PC-3 (cell line): ENCODE data around the gene CEP112. TPM values are rescaled to one million over a fixed set of nuclear protein-coding genes. Genes with fewer than 3 reads are reported as not detected.

Source experiments
- ATAC-seq: fragments of 200-7000 bp; cut with Tn5 transposase; 2 replicates; pipeline ENCODE4 v1.9.1; 2020; ENCODE audit warnings: mild to moderate bottlenecking, moderate library complexity
- BruUV-seq: library from RNA; stranded (reverse); fragments of 400-500 nt; replicated peaks from 2 replicates; lab custom pipeline; 2021; lab: Mats Ljungman, UMichigan
- CTCF ChIA-PET: fragments of 300-600 bp; sonication (Branson Sonifier 250); formaldehyde crosslinking; loops from one replicate; lab custom pipeline; 2022; ENCODE audit warnings: antibody characterized with exemption; lab: Charles Lee
- POLR2A ChIA-PET: fragments of 300-600 bp; sonication (Branson Sonifier 250); formaldehyde crosslinking; loops from one replicate; lab custom pipeline; 2022; ENCODE audit warnings: antibody characterized with exemption; ENCODE audit not compliant: unreplicated experiment; lab: Charles Lee
- DNase-seq: peaks from one replicate; pipeline ENCODE4 v3.0.0-alpha.2; 2015
- H2AFZ ChIP-seq: fragments of 300-600 bp; sonication (generic); 2 replicates; pipeline ENCODE4 v1.6.0; 2016; ENCODE audit warnings: antibody characterized with exemption, low read length
- H3F3A ChIP-seq: fragments of 300-600 bp; sonication (generic); one replicate; pipeline ENCODE4 v1.6.0; 2017; ENCODE audit warnings: antibody characterized with exemption, low read length, control low read depth, mild to moderate bottlenecking; ENCODE audit not compliant: unreplicated experiment
- H3K27ac ChIP-seq: fragments of 300-600 bp; sonication (generic); 2 replicates; pipeline ENCODE4 v1.5.1; 2016; ENCODE audit warnings: mild to moderate bottlenecking, low read length
- H3K27me3 ChIP-seq: fragments of 300-600 bp; sonication (generic); 2 replicates; pipeline ENCODE4 v1.6.1; 2016; ENCODE audit warnings: low read length, mixed read lengths
- H3K36me3 ChIP-seq: fragments of 300-600 bp; sonication (generic); 2 replicates; pipeline ENCODE4 v1.6.1; 2016; ENCODE audit warnings: low read depth, mixed run types, low read length, mixed read lengths
- H3K4me1 ChIP-seq: fragments of 300-600 bp; sonication (generic); 2 replicates; pipeline ENCODE4 v1.5.1; 2016; ENCODE audit warnings: low read length; ENCODE audit not compliant: insufficient read depth
- H3K4me2 ChIP-seq: fragments of 300-600 bp; sonication (generic); 2 replicates; pipeline ENCODE4 v1.6.0; 2016; ENCODE audit warnings: low read length
- H3K4me3 ChIP-seq: fragments of 300-600 bp; sonication (generic); 2 replicates; pipeline ENCODE4 v1.5.1; 2016; ENCODE audit warnings: mild to moderate bottlenecking, low read length, mixed read lengths
- H3K79me2 ChIP-seq: fragments of 300-600 bp; sonication (generic); 2 replicates; pipeline ENCODE4 v1.6.1; 2017; ENCODE audit warnings: low read length, mixed read lengths
- H3K9ac ChIP-seq: fragments of 300-600 bp; sonication (generic); 2 replicates; pipeline ENCODE4 v1.6.0; 2016; ENCODE audit warnings: mild to moderate bottlenecking, low read length
- H3K9me2 ChIP-seq: fragments of 300-600 bp; sonication (generic); replicated peaks from 2 replicates; pipeline ENCODE4 v1.6.1; 2016; ENCODE audit warnings: mixed run types, low read length, mixed read lengths
- H3K9me3 ChIP-seq: fragments of 300-600 bp; sonication (generic); 2 replicates; pipeline ENCODE4 v1.6.1; 2016; ENCODE audit warnings: low read length, mixed read lengths
- H4K20me1 ChIP-seq: fragments of 300-600 bp; sonication (generic); 2 replicates; pipeline ENCODE4 v1.6.1; 2016; ENCODE audit warnings: low read length, mixed read lengths
- EZH2 ChIP-seq: fragments of 300-600 bp; sonication (generic); IDR thresholded peaks from one replicate; pipeline ENCODE4 v1.6.1; 2017; ENCODE audit warnings: antibody characterized with exemption, mild to moderate bottlenecking, low read length; ENCODE audit not compliant: unreplicated experiment
- EZH2phosphoT487 ChIP-seq: fragments of 300-600 bp; sonication (generic); IDR thresholded peaks from 2 replicates; pipeline ENCODE4 v1.6.1; 2018; ENCODE audit warnings: mild to moderate bottlenecking, antibody characterized with exemption, low read length, borderline replicate concordance
- intact Hi-C: fragments of 100-400 bp; cut with micrococcal nuclease; formaldehyde crosslinking; loops from 2 replicates; pipeline ENCODE4 v1.9.0; 2023
- total RNA-seq: library from RNA; depleted of rRNA; stranded (reverse); fragments of >200 nt; gene quantifications from 2 replicates; pipeline ENCODE4 v1.2.3, GENCODE V29; 2014
- TF ChIP-seq, protein P1 (sequence below): fragments of 300-600 bp; sonication (generic); conservative IDR thresholded peaks from 2 replicates; pipeline ENCODE4 v1.5.1; 2017; ENCODE audit warnings: antibody characterized with exemption, low read depth, mild to moderate bottlenecking, low read length

Gene CEP112
- total RNA-seq, 1 experiment from 2014 or later: 6.5 TPM

- no peak overlapping the region for H3K27ac ChIP-seq
- no peak for ATAC-seq
- no peaks in the 10 kb centered on the region for H3K9me2 ChIP-seq
- no peaks in the 10 kb centered on the region for H3K9me3 ChIP-seq
- H3K27me3 ChIP-seq: no peaks in the 10 kb centered on the region
- CTCF ChIA-PET: no interaction called here
- POLR2A ChIA-PET: no interaction called here
- no peak overlapping the region for H3K9ac ChIP-seq
- H3F3A ChIP-seq: no peaks in the 10 kb centered on the region
- no peak overlapping the region for H3K4me3 ChIP-seq
- H2AFZ ChIP-seq: no peak overlapping the region
- no peak overlapping the region for H3K4me2 ChIP-seq
- no peak for DNase-seq
- intact Hi-C loops: no loop called here
- no peak for TF ChIP-seq EZH2
- TF ChIP-seq, protein P1, sequence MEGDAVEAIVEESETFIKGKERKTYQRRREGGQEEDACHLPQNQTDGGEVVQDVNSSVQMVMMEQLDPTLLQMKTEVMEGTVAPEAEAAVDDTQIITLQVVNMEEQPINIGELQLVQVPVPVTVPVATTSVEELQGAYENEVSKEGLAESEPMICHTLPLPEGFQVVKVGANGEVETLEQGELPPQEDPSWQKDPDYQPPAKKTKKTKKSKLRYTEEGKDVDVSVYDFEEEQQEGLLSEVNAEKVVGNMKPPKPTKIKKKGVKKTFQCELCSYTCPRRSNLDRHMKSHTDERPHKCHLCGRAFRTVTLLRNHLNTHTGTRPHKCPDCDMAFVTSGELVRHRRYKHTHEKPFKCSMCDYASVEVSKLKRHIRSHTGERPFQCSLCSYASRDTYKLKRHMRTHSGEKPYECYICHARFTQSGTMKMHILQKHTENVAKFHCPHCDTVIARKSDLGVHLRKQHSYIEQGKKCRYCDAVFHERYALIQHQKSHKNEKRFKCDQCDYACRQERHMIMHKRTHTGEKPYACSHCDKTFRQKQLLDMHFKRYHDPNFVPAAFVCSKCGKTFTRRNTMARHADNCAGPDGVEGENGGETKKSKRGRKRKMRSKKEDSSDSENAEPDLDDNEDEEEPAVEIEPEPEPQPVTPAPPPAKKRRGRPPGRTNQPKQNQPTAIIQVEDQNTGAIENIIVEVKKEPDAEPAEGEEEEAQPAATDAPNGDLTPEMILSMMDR: no peak
- no peak for TF ChIP-seq EZH2phosphoT487
- H3K4me1 ChIP-seq: no peaks in the 10 kb centered on the region
- no peaks in the 10 kb centered on the region for H4K20me1 ChIP-seq
- no peaks in the 10 kb centered on the region for H3K36me3 ChIP-seq
- BruUV-seq: no TSS peak
- H3K79me2 ChIP-seq: no peaks in the 10 kb centered on the region
These were observed 598.7 kb downstream of the CEP112 start for GRCh38 chr17:65593092-65593854.

GRCh38 chr17:65592125-65592965 lies 599.6 kb downstream of the CEP112 start:
- no TSS peak for BruUV-seq
- 0 out of 2 replicates have a peak, but pooled peaks cover 5% of the 10 kb centered on the region for H3K4me1 ChIP-seq
- CTCF ChIA-PET: no interaction called here

More at GRCh38 chr17:65592125-65592965, 599.6 kb downstream of the CEP112 start:
- Histone ChIP-seq H3K4me2 (no peak overlapping the region), H3K36me3 (no peaks in the 10 kb centered on the region), H4K20me1 (no peaks in the 10 kb centered on the region), H3K27me3 (no peaks in the 10 kb centered on the region), H3K9me2 (no peaks in the 10 kb centered on the region), H3K9me3 (no peaks in the 10 kb centered on the region), H3K27ac (no peak overlapping the region), H3K4me3 (no peak overlapping the region), H2AFZ (no peak overlapping the region), H3F3A (no peaks in the 10 kb centered on the region), H3K9ac (no peak overlapping the region), H3K79me2 (no peaks in the 10 kb centered on the region)
- TF ChIP-seq EZH2: no peak
- TF ChIP-seq, protein P1: no peak
- no peak for TF ChIP-seq EZH2phosphoT487
- POLR2A ChIA-PET: no interaction called here
- DNase-seq (no peak), ATAC-seq (no peak)
- intact Hi-C loops: no loop called here
